HS-27A (cell line): Measurements from ENCODE around the gene RAPSN.

Experiments used
- DNase-seq: peaks from one replicate; pipeline ENCODE4 v3.0.0-alpha.2; 2012; ENCODE audit warnings: low read depth, missing footprints

RAPSN gene

DNA sequence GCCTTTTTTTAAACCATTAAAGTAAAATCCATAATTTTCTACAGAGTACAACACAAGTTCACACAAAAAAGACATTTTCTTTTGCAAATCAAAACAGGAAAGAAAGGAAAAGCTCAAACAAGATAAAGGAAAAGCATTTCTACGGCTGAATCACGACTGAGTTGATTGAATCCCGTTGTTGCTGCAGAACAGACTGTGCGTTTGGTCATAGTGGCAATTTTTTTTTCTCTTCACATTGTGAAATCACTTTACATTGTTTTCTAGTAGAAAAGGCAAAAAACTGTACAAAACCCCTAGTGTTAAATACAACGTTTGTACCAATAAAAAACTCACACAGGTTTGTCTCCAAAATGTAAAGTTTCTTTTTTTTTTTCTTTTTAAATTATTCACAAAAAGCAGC lies 17.3 kb upstream of the RAPSN start:
- no peak for DNase-seq

DNA sequence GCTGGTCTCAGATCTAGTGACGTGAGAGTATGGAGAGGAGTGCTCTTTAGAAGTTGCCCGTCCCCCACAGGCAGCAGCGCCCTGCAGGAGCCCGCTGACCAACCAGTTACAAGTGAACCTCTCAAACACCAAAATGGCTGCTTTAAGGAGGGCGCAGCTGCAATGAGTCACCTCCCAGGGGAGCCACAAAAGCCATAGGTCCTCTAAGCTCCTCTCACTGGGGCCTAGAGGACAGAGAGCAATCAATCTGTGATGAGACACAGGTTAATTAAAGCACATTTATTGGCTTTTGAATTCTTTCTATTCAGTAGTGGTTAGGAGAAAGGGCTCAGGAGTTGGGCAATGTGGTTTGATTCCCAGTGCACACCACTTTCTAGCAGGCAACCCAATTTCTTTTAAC lies 15.5 kb upstream of the RAPSN start:
- DNase-seq = no peak

DNA sequence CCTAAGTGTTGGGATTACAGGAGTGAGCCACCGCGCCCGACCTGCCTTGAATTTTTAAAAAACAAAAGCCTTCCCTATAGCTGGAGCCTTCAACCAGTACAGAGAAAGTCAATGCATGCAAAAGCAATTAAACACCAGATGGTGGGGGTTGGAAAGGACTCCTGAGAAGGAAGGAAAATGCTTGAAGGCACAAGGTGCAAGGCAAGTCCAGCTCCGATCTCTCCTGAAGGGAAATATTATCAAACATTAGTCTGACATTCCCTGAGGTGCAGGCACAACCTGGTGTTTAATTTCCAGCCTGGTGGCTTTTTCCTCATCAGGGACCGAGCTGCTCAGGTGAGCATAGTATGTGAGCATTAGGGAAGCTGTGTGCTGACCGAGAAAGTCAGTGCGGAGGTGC lies 12.9 kb upstream of the RAPSN start:
- DNase-seq = no peak

DNA sequence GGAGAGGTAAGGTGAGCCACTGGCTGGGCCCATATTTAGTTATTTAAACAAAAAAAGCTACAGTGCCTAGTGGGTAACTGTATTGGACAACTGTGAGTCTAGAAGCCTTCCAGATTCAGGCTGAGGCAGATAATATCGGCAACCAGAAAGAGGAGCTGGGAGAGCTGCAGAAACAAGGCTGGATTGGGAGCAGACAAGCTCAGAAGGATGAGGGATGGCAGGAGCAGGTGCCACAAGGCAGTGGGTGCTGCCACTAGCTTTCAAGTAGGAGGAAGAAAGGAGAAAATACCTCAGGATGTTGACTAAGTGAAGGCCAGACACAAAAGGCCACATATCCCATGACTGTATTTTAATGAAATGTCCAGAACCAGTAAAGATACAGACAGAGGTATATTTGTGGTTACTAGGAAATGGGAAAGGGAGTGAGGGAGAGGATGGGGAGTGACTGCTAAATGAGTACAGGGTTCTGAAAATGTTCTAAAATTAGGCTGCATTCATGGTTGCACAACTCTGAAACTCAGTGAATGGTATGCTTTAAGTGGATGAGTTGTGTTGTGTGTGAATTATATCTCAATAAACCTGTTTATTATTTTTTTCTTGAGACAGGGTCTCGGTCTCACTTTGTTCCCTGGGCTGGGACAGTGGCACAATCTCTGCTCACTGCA lies 11.8 kb upstream of the RAPSN start:
- DNase-seq = no peak

DNA sequence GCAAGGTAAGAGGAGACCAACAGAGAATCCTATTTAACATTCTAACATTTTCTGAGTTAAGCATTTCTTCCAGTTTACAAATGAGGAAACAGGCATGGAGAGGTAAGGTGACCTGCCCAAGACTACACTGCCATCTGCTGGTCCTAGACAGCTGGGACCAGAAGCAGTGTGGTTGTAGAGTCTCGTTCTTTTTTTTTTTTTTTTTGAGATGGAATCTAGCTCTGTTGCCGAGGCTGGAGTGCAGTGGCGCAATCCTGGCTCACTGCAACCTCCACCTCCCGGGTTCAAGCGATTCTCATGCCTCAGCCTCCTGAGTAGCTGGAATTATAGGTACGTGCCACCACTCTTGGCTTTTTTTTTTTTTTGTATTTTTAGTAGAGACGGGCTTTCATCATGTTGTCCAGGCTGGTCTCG lies 5.3 kb upstream of the RAPSN start:
- DNase-seq = peak; percentile 43

DNA sequence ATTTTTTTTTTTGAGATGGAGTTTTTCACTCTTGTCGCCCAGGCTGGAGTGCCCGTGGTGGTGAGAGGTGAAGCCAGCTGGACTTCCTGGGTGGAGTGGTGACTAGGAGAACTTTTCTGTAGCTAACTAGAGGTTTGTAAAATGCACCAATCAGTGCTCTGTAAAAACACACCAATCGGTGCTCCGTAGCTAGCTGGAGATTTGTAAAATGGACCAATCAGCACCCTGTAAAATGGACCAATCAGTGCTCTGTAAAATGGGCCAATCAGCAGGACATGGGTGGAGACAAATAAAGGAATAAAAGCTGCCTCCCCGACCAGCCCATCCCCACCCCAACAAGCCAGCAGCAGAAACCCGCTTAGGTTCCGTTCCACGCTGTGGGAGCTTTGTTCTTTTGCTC lies 4.4 kb upstream of the RAPSN start:
- no peak for DNase-seq

DNA sequence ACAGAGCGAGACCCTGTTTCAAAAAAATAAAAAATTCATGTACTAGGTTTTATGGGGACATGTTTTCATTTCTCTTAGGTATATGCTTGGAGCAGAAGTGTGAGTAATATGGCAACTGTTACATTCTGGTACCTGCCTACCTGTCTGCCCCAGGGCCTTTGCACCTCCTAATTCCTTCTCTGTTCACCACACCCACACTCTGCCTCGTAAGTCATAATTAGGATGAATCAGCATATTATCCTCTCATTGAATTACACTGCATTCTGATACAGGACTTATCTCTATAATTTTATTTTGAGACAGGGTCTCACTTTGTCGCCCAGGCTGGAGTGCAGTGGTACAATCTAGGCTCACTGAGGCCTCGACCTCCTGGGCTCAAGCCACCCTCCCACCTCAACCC lies 3.1 kb upstream of the RAPSN start:
- DNase-seq = no peak

DNA sequence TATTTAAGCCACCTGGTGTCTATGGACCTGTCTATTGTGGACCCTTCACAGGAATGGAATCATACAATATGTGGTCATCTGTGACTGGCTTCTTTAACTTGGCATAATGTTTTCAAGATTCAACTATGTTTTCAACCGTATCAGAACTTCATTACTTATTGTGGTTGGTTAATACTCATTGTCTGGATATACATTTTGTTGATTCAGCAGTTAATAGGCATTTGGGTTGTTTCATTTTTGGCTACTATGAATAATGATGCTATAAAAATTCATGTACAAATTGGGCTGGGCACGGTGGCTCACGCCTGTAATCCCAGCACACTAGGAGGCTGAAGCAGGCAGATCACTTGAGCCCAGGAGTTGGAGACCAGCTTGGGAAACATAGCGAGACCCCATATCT lies 2.5 kb upstream of the RAPSN start:
- DNase-seq = no peak

DNA sequence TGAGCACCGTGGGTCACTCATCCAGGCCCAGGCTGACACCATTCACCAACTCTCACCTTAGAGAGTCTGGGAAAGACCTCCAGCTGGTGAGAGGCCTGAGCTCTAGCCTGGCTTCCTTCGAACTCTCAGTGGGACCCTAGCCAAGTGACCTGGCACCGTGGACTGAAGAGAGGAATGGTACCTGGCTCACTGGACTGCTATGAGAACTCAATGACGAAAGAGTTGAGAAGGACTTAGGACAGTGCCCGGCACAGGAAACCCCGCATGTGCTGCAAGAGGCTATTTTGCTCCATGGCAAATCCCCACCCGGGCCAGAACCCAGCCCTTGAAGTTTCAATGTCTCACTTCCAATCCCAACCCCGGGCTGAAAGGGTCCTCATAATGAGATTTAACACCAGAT lies 605 bp upstream of the RAPSN start:
- no peak for DNase-seq

DNA sequence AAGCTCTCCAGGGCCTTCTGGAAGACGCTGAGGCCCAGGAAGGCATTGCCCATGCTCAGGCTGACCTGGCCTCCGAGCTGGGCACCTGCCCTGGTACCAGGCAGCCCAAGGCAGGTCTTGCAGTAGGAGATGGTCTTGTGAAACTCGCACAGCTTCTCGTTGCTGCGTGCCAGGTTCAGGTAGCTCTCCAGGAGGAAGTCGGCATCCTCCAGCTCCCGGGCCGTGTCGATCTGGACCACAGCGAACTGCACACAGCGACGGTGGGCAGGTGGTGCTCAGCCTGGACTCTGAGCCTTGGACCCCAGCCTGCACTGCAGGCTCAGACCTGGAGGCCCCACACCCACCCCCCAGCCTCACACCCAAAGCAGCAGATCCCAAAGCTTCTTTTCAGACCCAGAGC lies 1.0 kb downstream of the RAPSN start:
- no peak for DNase-seq

DNA sequence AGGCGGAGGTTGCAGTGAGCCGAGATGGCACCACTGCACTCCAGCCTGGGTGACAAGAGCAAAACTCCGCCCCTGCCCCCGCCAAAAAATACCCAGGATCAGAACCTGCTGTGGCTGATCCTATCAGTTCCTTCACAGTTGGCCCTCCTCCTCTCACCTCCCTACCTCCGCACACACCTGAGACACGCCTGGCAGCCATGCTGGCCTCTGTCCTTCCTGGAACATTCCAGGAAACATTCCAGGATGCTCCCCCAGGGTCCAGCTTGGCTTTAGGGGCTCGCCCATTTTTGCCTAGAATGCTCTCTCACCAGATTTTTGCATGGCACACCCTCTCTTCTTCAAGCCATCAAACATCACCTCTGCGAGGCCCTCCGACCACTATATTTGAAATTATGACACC lies 2.1 kb downstream of the RAPSN start:
- DNase-seq = no peak

DNA sequence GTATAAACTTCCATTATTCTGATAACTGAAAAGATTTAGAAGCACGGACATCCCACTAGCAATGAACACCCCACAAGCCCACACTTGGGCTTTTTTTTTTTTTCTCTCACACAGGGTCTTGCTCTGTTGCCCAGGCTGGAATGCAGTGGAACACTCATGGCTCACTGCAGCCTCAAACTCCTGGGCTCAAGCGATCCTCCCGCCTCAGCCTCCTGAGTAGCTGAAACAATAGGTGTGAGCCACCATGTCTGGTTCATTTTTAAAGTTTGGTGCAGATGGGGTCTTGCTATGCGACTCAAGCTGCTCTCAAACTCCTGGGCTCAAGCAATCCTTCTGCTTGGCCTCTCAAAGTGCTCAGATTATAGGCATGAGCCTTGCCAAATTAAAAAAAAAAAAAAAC lies 3.1 kb downstream of the RAPSN start:
- no peak for DNase-seq

DNA sequence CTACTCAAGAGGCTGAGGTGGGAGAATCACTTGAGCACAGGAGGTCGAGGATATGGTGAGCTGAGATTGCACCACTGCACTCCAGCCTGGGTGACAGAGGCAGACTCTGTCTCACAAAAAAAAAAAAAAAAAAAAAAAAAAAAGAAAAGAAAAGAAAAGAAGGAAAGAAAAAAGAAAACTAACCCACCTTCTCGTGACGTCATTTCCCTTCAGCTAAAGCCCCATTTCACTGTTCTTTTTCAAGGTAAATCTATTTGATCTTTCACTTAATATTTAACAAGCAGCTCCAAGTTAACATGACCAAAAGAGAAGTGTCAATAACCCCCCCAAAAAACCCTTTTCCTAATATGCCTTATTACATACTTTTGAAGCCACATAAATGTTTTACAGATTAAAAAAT lies 5.1 kb downstream of the RAPSN start:
- no peak for DNase-seq

DNA sequence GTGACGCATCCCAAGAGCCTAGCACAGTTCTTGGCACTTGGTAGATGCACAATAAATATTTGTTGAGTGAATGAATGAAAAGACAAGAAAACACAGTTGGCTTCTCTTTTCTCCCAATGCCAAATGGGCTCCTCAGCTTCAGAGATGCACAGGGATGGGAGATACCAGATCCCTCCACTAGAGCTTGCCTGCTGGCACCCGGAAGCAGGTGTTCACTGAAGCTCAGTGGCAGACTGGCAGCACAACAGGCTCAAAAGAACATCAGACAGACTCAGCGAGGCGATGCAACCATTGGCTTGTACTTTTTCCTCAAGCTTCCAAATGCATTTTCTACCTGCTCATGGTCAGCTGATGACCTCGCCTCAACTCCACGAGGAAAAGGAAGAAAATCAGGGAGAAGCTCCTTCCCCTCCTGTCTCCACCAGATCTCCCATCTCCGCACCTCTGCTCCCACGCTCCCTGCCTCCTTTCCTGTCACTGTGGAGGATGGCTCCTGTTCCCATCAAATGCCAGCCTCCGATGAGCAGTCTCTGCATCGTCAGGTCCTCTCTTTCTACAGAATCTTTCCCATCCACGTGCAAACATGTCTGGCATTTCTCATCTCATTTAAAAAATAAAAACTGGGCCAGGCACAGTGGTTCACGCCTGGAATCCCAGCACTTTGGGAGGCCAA lies 5.8 kb downstream of the RAPSN start:
- no peak for DNase-seq

DNA sequence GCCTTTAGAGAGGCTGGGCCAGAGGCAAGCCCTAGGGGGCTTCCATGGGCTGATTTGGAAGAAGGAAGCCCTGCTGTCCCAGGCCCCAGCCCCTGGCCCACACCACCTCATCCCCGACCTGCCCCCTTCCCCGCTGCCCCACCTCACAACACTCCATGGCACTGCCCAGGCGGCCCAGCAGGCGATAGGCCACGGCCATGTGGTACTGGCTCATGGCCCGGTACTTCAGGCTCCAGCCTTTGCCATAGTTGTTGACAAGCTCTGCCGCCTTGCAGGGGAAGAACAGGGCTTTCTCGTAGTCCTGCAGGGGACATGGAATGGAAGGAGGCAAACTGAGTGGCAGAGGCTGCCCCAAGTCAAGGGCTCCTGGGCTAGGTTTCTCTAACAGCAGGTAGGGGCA lies 6.4 kb downstream of the RAPSN start:
- DNase-seq = no peak

DNA sequence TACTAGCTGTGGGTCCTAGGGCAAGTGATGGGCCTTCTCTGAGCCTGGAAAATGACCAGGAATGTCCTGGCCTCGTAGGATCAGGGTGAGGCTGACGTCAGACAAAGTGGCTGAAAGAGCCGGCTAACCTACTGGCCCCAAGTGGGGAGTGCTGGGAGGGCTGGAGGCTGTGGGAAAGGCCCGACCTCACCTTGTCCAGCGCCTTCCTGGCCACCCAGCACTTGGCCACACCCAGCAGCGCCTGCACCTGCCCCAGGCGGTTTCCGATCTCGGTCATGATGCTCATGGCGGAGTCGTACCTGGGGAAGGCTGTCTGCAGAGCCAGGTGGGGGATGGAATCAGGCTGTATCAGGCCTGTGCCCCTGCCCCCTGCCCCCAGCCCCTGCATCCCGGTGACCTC lies 7.5 kb downstream of the RAPSN start:
- DNase-seq = no peak

DNA sequence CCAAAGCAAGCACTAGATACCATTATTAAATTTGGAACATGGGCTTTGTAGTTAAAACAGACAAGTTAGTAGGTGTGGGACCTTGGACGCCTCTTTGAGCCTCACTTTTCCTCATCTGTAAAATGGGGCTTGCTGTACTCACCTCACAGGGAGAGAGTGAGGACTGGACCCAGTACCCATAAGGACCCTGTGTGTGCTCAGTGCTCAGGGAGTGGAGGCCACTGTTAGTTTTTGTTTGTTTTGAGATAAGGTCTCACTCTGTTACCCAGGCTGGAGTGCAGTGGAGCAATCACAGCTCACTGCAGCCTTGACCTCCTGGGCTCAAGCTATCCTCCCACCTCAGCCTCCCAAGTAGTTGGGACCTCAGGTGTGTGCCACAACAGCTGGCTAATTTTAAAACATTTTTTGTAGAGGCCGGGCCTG lies 8.9 kb downstream of the RAPSN start:
- no peak for DNase-seq

DNA sequence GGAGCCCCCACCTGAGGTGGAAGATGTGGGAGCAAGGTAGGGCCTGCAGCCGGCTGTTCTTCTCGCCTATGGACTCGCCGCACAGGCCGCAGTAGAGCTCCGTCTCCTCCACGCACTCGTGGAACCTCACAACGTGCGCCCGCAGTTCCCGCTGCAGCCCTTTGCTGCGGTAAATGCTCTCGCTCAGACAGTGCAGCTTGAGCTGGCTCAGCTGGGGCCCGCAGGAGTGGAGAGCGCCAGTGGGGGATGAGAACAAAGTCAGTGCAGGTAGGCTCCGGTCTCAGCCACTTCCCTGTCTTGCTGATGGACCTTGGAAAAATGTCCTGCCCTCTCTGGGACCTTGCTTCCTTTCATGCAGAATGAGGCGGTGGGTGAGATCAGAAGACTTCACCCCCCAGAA lies 10.2 kb downstream of the RAPSN start:
- no peak for DNase-seq

DNA sequence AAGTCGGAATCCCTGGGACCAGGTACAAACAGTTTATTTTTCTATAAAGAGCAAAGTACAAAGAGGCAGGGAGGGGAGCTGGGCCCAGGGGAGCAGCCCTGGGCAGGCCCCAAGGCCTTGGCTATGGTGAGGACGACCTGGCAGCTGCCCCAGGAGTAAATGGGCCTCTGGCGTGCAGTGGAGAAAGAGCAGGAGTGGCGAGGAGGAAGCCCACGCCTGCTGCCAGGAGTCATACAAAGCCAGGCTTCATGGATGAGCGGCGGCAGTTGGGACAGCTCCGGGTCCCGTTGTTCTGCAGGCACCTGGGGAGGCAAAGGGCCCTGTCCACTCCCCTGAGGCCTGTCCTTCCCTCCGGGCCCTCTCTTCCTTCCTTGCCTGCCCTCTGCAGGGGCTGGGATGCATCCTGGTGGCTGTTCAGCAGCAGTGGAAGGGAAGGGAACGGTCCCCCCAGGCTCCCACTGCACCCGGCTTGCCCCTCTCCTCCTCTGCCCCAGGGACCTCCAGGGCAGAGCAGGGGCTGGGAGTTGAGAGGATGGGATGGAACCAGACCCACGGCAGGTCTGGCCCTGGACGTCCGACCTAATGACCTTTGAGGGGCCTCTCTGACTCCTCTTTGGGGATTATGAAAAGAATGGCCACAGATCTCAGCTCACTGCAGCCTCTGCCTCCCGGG lies 11.1 kb downstream of the RAPSN start:
- no peak for DNase-seq

DNA sequence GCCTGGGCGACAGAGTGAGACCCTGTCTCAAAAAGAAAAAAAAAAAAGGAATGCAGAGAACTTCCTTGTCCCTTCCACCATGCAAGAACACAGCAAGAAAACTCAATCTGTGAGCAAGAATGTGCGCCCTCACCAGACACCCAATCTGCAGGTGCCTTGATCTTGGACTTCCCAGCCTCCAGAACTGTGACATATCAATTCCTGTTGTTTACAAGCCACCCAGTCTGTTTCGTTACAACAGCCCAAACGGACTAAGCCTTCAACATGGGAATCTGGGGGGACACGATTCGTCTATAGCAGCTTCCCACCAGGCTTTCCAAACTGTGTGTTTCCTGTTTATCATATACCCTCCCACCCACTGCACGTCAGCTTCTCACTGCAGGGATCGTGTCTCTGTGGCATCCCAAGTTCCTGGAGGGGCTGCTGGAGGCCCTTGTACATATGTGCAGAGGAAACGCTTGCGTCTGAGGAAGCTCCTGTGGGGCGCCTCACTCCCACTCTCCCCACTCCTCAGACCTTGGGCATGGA lies 11.7 kb downstream of the RAPSN start:
- DNase-seq = no peak

DNA sequence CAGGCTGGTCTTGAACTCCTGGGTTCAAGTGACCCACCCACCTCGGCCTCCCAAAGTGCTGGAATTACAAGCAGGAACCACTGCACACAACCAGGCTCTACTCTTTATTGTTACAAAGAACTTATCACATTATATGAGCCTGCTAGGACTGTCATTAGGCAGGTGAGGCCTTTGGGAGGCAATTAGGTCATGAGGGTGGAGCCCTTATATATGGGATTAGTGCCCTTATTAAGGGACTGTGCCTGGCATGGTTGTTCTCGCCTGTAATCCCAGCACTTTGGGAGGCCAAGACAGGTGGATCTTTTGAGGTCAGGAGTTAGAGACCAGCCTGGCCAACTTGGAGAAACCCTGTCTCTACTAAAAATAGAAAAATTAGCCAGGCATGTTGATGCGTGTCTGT lies 12.2 kb downstream of the RAPSN start:
- no peak for DNase-seq

DNA sequence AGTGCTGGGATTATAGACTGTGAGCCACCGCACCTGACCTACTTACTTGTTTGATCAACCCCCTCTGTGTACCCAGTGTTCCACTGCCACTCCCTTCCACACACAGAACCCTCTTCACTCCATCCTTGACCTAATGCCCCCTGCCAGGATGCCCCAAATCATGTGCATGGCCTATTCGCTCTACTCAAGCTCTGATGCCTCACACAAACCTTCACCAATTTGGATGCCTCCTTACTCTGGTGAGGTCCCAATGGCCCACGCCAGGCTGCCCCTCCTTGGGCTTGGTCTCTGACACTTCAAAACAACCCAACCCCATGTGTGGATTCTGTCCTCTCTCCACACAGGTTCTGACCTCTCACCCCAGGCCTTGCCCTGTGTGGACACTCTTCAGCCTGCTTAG lies 13.2 kb downstream of the RAPSN start:
- DNase-seq = no peak

DNA sequence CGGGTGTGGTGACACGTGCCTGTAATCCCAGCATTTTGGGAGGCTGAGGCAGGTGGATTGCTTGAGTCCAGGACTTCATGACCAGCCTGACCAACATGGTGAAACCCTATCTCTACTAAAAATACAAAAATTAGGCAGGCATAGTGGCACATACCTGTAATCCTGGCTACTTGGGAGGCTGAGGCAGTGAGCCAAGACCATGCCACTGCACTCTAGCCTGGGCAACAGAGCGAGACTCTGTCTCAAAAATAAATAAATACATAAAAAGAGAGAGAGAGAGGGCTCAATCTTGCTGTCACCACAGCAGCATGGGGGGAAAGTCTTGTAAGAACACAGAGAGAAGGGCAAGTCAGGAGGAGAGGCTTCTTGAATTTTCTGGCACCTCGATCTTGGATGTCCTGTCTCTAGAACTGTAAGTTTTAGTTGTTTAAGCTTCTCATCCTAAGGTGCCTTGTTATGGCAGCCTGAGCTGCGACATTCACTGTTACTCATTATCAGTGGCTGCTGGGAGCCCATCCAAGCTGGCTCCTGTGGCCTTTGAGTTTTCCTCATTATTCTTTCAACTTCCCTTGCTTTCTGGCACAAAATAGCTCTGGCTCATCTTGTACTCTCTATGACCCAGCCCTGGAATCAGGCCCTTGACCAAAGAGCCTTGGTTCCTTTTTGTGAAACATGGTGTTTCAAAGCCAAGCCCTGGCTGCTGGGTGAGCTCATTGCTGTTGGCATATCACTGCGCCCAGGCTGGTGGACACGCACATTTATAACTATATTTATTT lies 14.7 kb downstream of the RAPSN start:
- DNase-seq = no peak
